SU-DHL-6 (cell line): ENCODE data around the gene TEX9.

Experiments
- H2AFZ ChIP-seq: fragments of 200-600 bp; sonication (generic); 2 replicates; pipeline ENCODE4 v1.6.1; 2014; ENCODE audit warnings: low read depth, mild to moderate bottlenecking, moderate library complexity, mixed read lengths, antibody characterized with exemption, low read length; ENCODE audit not compliant: severe bottlenecking
- H3F3A ChIP-seq: fragments of 200-600 bp; shearing (Covaris generic); 2 replicates; pipeline ENCODE4 v1.6.0; 2016; ENCODE audit warnings: antibody characterized with exemption, mild to moderate bottlenecking; ENCODE audit not compliant: insufficient read depth
- H3K27ac ChIP-seq: fragments of 200-600 bp; sonication (generic); 2 replicates; pipeline ENCODE4 v1.5.1; 2016; ENCODE audit warnings: low read depth, mild to moderate bottlenecking, low read length, moderate library complexity, mixed read lengths
- H3K27me3 ChIP-seq: fragments of 200-600 bp; sonication (generic), shearing (Covaris generic); 2 replicates; pipeline ENCODE4 v1.6.0; 2014; ENCODE audit warnings: mild to moderate bottlenecking, low read length
- H3K36me3 ChIP-seq: fragments of 200-600 bp; sonication (generic); 2 replicates; pipeline ENCODE4 v1.6.1; 2014; ENCODE audit warnings: mild to moderate bottlenecking, low read length, mixed read lengths
- H3K4me2 ChIP-seq: fragments of 300-600, 200-600 bp; shearing (Covaris generic), sonication (generic); 2 replicates; pipeline ENCODE4 v1.6.0; 2014; ENCODE audit warnings: low read length, low read depth, mild to moderate bottlenecking; ENCODE audit not compliant: poor library complexity, severe bottlenecking
- H3K4me3 ChIP-seq: fragments of 200-600 bp; sonication (generic); 2 replicates; pipeline ENCODE4 v1.5.1; 2014; ENCODE audit warnings: antibody characterized with exemption, low read length, mild to moderate bottlenecking, mixed read lengths; ENCODE audit not compliant: insufficient read depth, poor library complexity, severe bottlenecking
- H3K79me2 ChIP-seq: fragments of 200-600 bp; sonication (generic); 2 replicates; pipeline ENCODE4 v1.6.1; 2014; ENCODE audit warnings: mild to moderate bottlenecking, low read length, moderate library complexity; ENCODE audit not compliant: insufficient read depth
- H3K9ac ChIP-seq: fragments of 200-600 bp; sonication (generic); 2 replicates; pipeline ENCODE4 v1.7.0; 2014; ENCODE audit warnings: mild to moderate bottlenecking, low read length
- H3K9me2 ChIP-seq: fragments of 200-600 bp; sonication (generic); replicated peaks from 2 replicates; pipeline ENCODE4 v1.6.1; 2014; ENCODE audit warnings: low read length; ENCODE audit not compliant: insufficient read depth
- H3K9me3 ChIP-seq: fragments of 200-600 bp; sonication (generic); 2 replicates; pipeline ENCODE4 v1.6.1; 2014; ENCODE audit warnings: low read length, mixed read lengths; ENCODE audit not compliant: insufficient read depth
- H4K20me1 ChIP-seq: fragments of 200-600 bp; sonication (generic); 2 replicates; pipeline ENCODE4 v1.6.1; 2014; ENCODE audit warnings: low read depth, mild to moderate bottlenecking, antibody characterized with exemption, low read length, moderate library complexity, mixed read lengths
- EZH2phosphoT487 ChIP-seq: fragments of 200-600 bp; sonication (generic), shearing (Covaris generic); conservative IDR thresholded peaks from 2 replicates; pipeline ENCODE4 v1.6.1; 2018; ENCODE audit warnings: mild to moderate bottlenecking, antibody characterized with exemption, low read length, moderate library complexity, mixed read lengths
- TF ChIP-seq, protein P1 (sequence below): fragments of 200-600 bp; sonication (generic); IDR thresholded peaks from one replicate; pipeline ENCODE4 v1.5.1; 2017; ENCODE audit warnings: antibody characterized with exemption, mild to moderate bottlenecking, low read length, moderate library complexity; ENCODE audit not compliant: insufficient read depth, poor library complexity, severe bottlenecking

The TEX9 gene

GRCh38 chr15:56445746-56446145 lies 80.5 kb downstream of the TEX9 start:
- H3K9me2 ChIP-seq, result no peaks in the 10 kb centered on the region
- peaks cover 26% of the 10 kb centered on the region for H3K36me3 ChIP-seq
- H3K4me3 ChIP-seq, result no peak overlapping the region
- TF ChIP-seq, protein P1, sequence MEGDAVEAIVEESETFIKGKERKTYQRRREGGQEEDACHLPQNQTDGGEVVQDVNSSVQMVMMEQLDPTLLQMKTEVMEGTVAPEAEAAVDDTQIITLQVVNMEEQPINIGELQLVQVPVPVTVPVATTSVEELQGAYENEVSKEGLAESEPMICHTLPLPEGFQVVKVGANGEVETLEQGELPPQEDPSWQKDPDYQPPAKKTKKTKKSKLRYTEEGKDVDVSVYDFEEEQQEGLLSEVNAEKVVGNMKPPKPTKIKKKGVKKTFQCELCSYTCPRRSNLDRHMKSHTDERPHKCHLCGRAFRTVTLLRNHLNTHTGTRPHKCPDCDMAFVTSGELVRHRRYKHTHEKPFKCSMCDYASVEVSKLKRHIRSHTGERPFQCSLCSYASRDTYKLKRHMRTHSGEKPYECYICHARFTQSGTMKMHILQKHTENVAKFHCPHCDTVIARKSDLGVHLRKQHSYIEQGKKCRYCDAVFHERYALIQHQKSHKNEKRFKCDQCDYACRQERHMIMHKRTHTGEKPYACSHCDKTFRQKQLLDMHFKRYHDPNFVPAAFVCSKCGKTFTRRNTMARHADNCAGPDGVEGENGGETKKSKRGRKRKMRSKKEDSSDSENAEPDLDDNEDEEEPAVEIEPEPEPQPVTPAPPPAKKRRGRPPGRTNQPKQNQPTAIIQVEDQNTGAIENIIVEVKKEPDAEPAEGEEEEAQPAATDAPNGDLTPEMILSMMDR, result no peak
- no peak for TF ChIP-seq EZH2phosphoT487
- H3K9ac ChIP-seq, result no peak overlapping the region
- H2AFZ ChIP-seq, result no peak overlapping the region
- no peak overlapping the region for H3K4me2 ChIP-seq
- no peaks in the 10 kb centered on the region for H3K79me2 ChIP-seq
- no peaks in the 10 kb centered on the region for H3K27me3 ChIP-seq
- H3K27ac ChIP-seq, result no peak overlapping the region
- no peaks in the 10 kb centered on the region; the same call in 1 of the 2 replicates for H3F3A ChIP-seq
- no peaks in the 10 kb centered on the region for H3K9me3 ChIP-seq
- no peaks in the 10 kb centered on the region for H4K20me1 ChIP-seq

GRCh38 chr15:56454836-56455235 lies 89.6 kb downstream of the TEX9 start:
- H3K36me3 ChIP-seq, result peaks cover 13% of the 10 kb centered on the region
- no peak overlapping the region for H3K4me2 ChIP-seq
- H3K79me2 ChIP-seq, result peaks cover 6% of the 10 kb centered on the region; the same call in 1 of the 2 replicates
- H4K20me1 ChIP-seq, result no peaks in the 10 kb centered on the region
- no peaks in the 10 kb centered on the region for H3K9me2 ChIP-seq
- no peak overlapping the region for H2AFZ ChIP-seq
- no peaks in the 10 kb centered on the region; the same call in 1 of the 2 replicates for H3F3A ChIP-seq
- H3K9ac ChIP-seq, result no peak overlapping the region
- no peaks in the 10 kb centered on the region for H3K27me3 ChIP-seq
- no peak overlapping the region for H3K4me3 ChIP-seq
- H3K27ac ChIP-seq, result no peak overlapping the region
- TF ChIP-seq, protein P1, result no peak
- TF ChIP-seq EZH2phosphoT487, result no peak
- H3K9me3 ChIP-seq, result no peaks in the 10 kb centered on the region

DNA sequence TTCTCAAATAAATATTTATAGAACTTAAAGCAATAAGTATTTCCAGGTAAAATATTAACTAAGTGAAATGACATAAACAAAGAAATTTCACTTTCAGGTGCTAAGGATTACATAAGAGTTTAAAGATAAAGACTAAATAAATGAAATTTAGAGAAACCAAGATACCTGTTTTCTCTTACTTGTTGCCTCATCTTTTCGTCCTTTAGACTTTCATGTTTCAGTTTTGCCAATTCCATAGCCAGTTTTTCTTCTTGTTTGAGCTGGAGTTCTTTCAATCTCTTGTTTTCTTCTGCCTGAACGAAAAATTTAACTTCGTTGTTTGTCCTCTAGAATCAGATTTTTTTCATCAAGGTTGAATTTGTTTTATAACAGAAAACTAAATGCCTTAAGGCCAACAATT lies 91.0 kb downstream of the TEX9 start:
- TF ChIP-seq, protein P1, result no peak
- no peak for TF ChIP-seq EZH2phosphoT487
- H2AFZ ChIP-seq, result no peak overlapping the region
- H3K36me3 ChIP-seq, result peaks cover 17% of the 10 kb centered on the region

More for the DNA sequence above, 91.0 kb downstream of the TEX9 start:
- Histone ChIP-seq H3K9me2 (no peaks in the 10 kb centered on the region), H3K79me2 (peaks cover 6% of the 10 kb centered on the region; the same call in 1 of the 2 replicates), H3K4me3 (no peak overlapping the region), H3K9ac (no peak overlapping the region), H3F3A (no peaks in the 10 kb centered on the region), H4K20me1 (no peaks in the 10 kb centered on the region), H3K27ac (no peak overlapping the region), H3K27me3 (no peaks in the 10 kb centered on the region), H3K4me2 (no peak overlapping the region), H3K9me3 (no peaks in the 10 kb centered on the region)
